Measurements from ENCODE around the gene TAF6.

The TAF6 gene

DNA sequence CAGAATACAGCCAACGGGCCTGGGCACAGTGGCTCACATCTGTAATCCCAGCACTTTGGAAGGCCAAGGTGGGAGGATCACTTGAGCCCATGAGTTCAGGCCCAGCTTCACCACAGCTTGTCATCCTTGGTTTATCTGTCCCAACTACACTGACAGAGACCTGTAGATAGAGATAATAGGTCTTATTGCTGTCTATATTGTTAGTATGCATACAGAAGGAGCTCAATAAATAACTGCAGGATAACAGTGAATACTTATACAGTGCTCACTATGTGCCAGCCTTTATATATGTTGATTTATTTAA, 1.5 kb upstream of the TAF6 start:
- DNase-seq (ENCODE audit: low read depth) = no peak

DNA sequence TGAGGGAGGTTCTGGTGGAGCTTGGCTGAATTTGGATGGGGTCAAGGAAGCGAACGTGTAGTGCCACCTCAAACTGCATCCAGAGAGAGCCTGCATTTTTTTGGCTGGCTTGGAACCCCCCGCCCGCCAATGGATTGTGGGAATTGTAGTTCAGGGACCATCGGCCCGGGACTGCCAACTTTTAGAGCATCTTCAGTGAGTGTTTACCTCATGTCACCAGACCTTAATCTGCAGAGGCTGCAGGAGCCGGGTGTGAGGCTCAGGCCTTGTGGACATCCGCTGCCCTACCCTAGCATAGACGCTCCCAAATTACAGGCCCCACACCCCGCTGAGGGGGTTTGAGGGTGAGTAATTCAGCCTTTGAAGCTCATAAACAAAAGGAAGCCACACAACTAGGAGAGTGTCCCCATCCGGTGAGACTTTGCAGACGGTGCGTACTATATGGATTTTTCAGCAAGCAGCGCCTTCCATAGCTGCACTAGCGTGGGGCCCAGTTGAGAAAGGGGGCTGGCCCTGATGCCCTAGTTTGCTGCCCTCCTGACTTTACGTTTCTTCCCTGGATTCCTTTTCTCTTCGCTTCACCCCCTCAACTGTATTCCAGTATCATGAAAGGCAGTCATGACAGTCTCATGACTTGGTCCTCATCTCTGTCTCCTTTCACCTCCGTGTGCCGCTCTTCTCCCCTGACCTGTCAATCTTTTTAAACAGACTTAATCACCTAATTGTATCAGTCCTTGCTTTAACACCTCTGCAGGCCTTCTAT, 993 bp upstream of the TAF6 start:
- peak; percentile 54 for DNase-seq (ENCODE audit: low read depth)

DNA sequence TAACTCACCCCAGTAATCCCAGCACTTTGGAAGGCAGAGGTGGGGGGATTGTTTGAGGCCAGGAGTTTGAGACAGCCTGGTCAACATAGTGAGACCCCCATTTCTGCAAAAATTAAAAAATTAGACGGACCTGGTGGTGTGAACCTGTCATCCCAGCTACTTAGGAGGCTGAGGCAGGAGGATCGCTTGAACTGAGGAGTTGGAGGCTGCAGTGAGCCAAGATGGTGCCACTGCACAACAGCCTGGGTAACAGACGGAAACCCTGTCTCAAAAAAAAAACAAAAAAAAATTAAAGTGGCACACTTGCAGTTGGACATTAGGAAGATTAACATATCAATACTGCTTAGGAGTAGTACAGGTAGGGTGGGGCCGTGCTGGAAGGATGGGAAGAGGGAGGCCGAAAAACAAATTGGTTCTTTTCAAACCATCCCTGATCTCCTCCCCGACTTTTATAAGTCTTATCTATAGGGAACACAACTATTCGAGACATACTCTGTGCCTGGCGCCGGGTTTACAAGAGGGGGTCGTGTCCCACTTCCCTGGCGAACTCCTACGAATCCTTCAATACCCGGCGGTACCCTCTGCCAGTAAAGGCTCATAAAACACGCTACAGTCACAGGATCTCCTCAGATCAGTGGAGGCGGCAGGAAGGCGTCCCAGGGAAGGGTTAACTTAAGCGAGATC, 628 bp downstream of the TAF6 start:
- DNase-seq (ENCODE audit: low read depth) = no peak

DNA sequence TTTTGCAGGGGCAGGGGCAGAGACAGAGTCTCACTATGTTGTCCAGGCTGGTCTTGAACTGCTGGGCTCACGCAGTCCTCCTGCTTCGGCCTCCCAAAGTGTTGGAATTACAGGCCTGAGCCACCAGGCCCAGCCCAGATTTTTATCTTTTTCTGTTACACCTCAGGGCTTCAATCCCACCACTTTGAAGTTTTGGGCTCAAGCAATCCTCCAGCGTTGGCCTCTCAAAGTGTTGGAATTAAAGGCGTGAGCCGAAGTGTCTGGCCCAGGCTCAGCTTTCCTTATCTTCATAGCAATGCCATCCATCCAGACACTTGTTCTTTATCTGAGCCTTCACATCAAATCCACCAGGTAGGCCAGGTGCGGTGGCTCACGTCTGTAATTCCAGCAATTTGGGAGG, 4.1 kb downstream of the TAF6 start:
- no peak for DNase-seq (ENCODE audit: low read depth)

DNA sequence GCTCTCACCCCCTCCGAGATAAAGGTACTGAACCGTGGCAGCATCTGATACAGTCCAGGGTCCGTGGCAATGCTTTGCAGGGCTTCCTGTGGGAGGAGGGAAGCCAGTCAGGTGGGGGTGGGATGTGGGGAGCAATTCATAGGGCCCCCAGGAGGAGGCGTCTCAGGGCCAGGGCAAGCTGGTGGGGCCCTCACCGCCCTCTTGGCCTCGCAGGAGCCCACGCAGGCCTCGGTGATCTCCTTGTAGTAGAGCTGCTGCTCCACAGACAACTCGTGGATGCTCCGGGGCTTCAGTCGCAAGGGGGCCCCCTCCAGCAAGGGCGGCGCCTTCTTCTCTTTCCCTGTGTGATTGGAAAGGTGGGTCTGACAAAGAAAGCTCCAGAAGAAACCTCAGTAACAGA, 7.2 kb downstream of the TAF6 start:
- DNase-seq (ENCODE audit: low read depth) = no peak

DNA sequence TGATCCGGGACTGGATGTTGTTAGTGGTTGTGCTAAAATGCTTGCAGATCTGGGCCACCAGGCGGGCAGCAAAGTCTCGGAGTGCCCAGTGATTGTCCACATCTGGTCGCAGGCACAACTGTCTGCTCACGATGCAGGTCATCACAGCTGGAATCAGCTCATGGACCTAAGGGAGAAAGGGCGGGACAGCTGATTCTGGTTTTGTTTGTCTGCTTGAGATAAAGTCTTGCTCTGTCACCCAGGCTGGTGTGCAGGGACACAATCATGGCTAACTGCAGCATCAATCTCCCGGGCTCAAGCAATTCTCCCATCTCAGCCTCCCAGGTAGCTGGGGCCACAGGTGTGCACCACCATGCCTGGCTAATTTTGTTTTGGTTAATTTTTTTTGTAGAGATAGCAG, 8.0 kb downstream of the TAF6 start:
- no peak for DNase-seq (ENCODE audit: low read depth)

DNA sequence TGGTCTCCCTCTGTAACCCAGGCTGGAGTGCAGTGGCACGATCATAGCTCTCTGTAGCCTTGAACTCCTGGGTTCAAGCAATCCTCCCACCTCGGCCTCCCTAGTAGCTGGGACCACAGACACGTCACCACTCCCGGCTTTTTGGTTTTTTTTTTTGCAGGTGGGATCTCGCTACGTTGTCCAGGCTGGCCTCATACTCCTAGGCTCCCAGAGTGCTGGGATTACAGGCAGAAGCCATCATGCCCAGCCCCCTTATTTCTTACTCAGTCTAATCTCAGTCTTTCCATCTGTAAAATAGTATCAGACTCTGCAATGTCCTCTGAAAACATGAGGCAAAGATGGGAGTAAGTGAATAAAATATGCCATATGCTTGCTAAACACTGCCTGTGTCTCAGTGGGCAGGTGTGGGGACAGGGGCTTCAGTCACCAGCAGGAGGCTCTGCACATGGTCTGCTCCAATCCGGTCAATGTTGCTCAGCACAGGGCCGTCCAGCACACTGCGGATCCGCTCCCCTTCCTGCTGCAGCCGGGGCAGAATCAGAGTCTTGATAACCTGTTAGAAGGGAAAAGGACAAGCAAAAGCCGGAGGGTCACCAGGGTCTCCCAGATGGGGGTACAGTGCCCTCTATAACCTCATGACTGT, 9.5 kb downstream of the TAF6 start:
- no peak for DNase-seq (ENCODE audit: low read depth)

DNA sequence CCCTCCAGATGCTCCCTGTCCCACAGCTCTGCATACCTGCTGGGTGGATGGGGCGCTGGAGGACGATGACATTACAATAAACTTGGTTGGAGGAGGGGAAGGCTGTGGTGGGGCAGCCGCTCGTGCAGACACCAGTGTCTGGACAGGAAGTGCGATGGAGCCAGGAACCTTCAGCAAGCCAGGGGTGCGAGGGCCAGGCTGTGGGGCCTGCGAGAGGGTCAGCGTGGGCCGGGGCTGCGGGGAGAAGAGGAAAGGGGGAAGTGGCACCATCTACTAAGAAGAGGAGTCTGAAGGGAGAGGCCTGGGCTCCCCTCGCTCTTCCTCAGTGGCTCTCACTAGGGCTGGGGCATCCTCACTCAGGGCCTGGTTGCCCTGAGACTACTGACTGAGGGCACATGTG, 11.3 kb downstream of the TAF6 start:
- DNase-seq (ENCODE audit: low read depth) = no peak

DNA sequence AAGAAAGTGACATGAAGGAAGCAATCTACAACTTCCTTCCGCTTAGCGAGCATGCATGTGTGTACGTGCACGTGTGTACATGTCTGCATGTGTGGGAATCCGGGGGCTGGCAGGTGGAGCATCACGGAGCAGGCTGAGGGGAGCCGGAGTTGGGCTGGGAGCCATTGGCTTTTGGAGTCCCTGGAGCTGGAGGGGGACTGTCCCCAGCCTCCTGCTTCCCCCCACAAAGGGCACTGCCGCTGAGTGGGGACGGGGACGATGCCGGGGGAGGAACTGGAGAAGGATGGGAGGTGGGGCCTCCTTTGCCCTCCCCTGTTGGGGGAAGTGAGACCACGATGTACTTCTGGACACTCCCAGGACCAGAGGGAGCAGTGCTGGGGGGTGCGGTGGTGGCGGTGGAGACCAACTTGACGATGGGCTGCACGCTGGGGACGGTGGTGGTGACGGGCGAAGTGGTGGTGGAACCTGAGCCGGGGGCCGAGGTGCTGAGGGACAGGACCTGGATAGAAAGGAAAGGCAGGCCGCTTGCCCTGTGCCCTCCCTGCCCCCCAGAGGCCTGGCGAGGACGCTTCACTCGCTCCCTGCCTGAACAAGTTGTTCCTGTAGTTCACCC, 11.9 kb downstream of the TAF6 start:
- DNase-seq (ENCODE audit: low read depth) = no peak

DNA sequence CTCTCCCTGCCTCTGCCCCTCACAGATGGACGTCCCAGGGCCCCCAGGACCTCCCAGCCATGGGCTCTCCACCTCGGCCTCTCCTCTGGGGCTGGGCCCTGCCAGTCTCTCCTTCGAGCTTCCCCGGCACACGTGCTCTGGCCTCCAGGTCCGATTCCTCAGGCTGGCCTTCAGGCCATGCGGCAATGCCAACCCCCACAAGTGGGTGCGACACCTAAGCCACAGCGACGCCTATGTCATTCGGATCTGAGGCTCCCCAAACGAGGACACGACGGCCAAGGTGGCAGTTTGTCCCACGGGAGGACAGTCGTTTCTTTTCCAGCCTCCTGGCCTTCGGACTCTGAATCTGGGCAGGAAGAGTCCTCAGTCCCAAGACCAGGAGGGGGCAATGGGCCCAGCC, 12.5 kb downstream of the TAF6 start:
- no peak for DNase-seq (ENCODE audit: low read depth)

DNA sequence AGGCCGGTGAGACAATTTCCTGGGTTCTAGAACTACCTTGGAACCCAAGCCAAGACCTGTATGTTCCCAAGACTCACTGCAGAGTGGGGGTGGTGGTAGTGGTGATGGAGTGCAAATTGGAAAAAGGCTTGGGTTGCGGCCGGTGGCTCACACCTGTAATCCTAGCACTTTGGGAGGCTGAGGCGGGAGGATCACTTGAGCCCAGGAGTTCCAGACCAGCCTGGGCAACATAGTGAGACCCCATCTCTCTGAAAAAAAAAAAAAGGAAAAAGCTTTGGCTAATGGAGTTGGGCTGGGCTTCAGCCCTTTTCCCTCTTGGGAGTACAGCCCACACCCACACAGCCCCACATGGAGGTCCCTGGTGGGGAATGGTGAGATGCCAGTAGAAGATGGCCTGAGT, 13.6 kb downstream of the TAF6 start:
- DNase-seq (ENCODE audit: low read depth) = no peak

DNA sequence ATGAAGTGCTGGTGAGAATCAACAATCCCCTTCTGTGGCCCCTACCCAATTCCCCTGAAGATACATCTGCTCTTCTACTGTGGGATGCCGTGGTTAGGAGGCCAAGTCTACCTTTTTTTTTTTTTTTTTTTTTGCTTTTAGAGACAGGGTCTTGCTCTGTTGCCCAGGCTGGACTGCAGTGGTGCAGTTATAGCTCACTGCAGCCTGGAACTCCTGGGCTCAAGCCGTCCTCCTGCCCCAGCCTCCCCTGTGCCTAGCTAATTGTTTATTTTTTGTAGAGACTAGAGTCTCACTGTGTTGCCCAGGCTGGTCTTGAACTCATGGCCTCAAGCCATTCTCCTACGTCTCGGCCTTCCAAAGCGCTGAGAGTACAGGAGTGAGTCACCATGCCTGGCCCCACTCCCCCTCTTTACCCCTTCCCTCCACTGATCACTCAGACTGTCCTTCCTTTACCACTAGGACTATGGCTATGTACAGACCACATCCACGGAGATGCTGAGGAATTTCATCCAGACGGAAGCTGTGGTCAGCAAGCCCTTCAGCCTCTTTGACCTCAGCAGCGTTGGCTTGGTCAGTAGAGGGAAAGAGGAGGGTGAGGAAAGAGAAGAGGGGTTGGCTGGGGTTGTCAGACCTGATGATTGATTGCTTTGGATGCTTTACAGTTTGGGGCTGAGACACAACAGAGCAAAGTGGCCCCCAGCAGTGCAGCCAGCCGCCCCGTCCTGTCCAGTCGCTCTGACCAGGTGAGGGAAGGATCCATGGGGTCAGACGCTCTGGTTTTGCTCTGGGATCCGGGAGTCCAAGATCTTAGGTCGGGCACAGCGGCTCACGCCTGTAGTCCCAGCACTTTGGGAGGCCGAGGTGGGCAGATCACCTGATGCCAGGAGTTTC, 16.0 kb downstream of the TAF6 start:
- DNase-seq (ENCODE audit: low read depth) = no peak

DNA sequence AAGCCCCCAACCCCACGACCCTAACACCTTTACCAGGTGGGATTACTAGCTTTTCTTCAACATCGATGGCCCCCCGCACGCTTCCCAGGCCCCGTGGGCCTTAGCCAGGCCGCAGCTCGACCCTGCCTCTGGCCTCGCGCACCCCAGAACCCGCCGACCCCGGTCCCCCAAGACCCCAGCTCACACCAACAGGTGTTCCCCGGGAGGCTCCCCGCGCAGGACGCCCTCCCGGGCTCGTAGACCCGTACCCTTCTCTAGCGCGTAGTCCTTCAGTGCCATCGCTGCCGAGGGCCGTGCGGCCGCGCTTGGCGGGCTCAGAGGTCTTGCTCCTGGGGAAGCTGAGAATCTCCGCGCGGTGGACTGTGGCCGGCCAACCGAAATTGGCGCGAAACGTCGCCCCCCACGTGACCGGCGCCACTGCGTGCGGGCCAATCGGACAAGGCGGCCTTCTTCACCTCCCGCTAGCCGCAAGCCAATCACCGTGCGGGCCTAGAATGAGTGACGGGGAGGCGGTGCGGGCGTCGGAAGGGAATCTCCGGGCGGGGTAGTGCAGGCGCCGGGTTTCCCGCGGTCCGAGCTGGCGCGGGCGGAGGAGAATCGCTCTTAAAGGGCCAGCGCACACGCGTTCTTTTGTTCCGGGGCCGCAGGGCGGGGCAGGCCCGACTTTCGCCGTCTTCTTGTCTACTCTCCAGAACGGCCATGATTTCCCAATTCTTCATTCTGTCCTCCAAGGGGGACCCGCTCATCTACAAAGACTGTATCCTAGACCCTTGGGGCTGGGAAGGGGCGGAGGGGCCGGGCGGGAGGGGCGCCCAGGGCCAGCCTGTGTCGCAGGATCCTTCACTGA, 17.9 kb downstream of the TAF6 start, which contains the start of the genes AP4M1 and MCM7:
AP4M1 (plus strand) TSS at position 628 of the 847 bp plus-strand sequence; CDS start at position 700, 72 bp downstream.
MCM7 (minus strand) TSS at position 382 of the 847 bp plus-strand sequence; CDS start at position 279, 103 bp downstream.
- peak; percentile 96 for DNase-seq (ENCODE audit: low read depth)

DNA sequence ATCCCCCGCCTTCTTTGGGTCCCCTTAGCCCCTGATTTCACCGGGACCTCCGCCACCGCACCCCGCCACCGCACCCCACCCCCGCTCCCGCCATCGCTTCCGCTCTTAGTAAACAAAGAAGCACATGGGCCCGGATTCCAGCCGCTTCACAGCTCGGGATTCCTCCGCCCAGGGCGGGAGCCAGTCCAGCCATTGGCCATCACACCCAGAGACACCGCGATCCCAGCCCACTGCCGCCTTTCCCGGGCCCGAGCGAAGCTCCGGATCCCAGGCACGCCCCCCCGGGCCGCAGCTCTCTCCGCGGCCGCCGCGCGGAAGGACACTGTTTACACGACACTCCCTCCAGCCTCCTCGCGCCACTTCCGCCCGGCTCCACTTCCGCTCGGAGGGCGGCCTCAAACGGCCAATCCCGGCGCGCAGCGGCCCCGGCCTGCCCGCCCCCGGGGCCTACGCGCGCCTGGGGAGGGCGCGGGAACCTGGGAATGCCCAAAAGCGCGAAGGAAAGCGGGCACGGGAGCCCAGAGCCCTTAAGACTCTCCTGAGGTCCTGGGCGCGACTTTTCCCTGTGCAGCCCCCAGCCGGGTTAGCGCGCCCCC, 18.6 kb downstream of the TAF6 start:
- peak; percentile 81 for DNase-seq (ENCODE audit: low read depth)

DNA sequence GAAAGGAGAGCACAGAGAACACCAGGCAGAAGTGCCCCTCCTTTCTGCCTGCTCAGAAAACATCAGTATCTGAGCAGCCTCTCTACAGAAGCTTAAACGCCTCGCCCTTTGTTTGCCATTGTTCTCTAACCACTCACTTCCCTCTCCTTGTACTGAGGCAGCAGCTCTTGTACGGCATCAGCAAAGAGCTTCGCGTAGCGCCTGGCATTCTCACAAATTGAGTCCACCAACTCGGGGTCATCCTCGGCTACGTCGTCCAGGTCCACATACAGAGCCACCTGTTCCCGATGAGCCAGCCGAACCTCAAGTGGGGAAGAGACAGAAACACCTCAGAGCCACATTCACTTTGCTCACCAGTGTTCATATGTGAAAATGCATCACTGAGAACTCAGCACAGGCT, 19.7 kb downstream of the TAF6 start:
- DNase-seq (ENCODE audit: low read depth) = no peak

DNA sequence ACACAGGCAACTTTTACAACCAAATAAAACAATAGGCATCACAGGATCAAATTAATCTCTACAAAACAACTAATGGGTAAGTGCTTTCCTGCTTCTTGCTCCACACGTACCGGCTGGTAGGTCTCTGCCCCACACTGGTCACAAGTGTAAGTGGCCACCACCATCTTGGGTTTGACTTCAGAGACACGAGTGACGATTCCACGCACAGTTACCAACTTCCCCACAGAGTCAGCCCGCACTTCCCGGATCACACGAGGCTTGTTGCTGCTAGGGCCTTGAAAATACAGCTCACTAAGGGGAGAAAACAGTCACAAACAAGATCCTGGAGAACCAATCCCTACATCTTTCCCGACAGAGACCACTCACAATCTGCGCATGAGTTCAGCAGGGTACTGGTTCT, 20.2 kb downstream of the TAF6 start:
- DNase-seq (ENCODE audit: low read depth) = no peak

DNA sequence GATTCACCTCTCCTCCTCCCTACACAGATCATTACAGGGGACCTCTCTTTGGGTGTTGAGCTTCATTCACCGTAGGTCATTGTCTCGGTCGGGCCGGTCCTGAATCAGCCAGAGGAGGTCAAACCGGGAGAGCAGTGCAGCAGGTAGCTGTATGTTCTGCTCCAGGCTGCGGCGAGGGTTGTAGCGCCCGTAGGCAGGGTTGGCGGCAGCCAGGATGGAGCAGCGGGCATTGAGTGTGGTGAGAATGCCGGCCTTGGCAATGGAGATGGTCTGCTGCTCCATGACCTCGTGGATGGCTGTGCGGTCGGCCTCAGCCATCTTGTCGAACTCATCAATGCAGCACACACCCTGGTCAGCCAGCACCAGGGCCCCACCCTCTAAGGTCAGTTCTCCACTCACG, 23.5 kb downstream of the TAF6 start:
- DNase-seq (ENCODE audit: low read depth) = no peak

DNA sequence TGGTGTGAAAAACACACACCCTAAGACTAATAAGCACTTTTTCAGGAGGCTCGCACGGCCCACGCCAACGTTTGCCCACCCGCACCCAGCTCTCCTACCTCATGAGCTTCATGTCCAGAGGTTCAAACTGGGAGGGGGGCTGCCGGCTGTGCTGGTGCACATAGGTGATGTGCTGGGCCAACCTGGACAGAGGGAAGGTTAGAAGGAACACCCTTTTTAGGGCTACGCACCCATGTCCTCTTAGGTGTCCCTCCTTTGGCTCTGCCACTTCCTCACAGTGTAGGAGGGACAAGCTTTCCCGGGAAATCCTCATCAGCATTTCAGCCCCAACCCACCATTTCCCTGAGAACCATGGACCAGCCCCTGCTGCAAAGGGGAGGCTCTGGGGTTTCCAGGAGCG, 23.9 kb downstream of the TAF6 start:
- DNase-seq (ENCODE audit: low read depth) = no peak

DNA sequence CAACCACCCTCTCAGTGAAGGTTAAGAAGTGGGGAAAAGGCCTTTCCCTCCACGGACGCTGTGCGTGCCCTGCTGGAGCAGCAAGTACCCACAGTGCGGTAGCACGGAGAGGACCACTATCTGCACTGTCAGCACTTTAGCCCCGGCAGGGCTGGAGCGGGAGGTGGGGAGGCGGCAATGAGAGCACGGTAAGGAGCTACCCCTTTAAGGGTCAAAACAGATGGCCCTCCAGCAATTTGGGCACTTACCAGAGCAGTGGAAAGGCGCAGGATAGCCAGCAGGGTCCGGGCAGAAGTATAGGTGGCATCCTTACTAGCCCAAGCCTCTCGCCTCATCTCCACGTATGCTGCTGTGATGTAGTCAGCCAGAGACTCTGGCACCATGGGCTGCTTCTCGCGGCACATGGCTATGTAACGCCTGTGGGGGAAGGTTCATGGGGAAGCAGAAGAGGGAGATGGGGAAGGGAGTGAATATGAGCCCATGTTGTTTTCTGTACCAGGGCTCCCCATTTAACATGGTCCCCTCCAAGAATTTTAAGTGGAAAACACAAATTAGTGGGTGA, 25.2 kb downstream of the TAF6 start:
- DNase-seq (ENCODE audit: low read depth) = no peak

DNA sequence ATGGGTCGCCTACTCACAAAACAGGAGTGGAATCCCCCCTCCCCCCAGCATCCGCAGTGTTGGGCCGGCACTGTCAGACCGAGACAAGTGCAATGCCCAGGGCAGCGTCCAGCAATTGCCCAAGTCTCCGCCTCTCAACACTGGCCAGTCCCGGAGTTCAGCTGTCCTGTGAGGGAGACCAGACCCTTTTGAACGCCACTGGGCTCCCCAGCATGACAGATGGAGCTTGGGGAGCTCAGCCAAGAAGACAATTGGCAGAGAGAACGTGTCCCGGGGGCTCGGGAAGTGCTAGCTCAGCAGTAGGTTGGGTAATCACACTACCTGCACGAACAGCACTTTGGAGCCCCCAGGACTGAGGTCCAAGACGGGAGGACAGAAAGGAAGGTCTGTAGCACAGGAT, 25.7 kb downstream of the TAF6 start:
- DNase-seq (ENCODE audit: low read depth) = no peak
